NCI-H2029 (cell line): ENCODE data around the gene COQ10B.

ENCODE experiments used
- DNase-seq: peaks from one replicate; lab custom pipeline; 2025; lab: John Stamatoyannopoulos, UW

The COQ10B gene

DNA sequence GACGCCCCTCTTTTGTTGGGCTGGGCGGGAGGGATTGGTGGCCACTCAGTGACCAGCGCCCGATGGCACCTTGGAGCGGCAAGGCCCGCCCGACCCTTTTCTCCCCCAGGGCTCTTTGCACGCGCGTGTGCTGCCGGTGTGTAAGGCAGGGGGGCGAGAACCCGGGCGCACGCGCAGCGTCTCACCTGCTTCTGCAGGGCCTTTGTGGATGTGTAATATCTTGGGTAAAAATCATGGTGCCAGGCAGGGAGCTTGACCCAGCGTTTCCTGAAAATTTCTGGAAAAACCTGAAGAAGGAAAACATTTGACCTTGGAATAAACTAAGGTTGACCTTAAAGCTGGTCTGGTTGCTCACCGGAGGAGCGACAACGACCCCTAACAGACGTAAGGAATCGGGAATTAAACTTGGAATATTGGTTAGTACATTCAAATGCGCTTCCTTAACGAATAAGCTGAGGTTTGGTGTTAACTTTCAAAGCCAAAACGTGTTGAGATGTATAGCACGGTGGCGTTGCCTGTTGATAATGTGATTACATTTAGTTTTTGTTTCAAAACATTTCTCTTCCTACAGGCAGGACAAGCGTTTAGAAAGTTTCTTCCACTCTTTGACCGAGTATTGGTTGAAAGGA lies 47.3 kb downstream of the COQ10B start:
- DNase-seq, result no peak

GRCh38 chr2:197502201-197502600 lies 48.8 kb downstream of the COQ10B start:
- no peak for DNase-seq

GRCh38 chr2:197502685-197503084 lies 49.3 kb downstream of the COQ10B start:
- no peak for DNase-seq

- no peak for DNase-seq
Measured at GRCh38 chr2:197504000-197504399, 50.6 kb downstream of the COQ10B start.

DNA sequence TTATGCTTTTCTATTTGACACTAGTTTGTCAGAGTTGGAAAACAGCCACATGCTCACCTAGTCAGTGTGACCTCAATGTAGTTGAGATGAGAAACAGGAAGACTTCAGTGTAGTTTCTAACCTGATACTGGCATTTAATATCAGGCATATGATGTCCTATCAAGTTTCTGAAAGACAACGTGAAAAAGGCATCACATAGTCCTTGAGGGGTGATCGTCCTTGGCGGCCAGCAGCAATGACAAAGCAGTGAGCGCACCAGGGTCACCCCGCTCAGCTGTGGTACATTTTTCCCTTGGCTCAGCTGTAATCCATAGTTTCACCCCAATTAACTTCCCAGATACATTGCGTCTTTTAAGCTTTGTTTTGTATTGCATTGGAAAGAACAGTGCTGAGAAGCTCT lies 51.2 kb downstream of the COQ10B start:
- DNase-seq, result no peak

- no peak for DNase-seq
Measured at GRCh38 chr2:197506658-197507057, 53.3 kb downstream of the COQ10B start.

DNA sequence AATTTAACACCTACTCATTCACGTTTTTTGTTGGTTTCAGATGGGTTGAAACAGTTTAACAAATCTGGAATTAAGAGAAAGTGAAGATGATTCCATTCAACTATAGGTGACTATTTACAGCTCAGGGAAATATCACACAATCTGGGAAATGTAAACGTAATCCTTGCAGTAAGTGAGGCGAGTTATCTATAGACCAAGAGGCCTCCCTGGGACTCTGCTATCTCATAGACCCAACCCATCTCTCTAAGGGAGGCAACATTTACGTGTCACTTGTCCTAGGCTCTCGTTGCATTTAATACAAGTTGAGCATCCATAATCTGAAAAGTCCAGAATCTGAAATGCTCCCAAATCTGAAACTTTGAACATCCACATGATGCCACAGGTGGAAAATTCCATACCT lies 60.6 kb downstream of the COQ10B start:
- no peak for DNase-seq

DNA sequence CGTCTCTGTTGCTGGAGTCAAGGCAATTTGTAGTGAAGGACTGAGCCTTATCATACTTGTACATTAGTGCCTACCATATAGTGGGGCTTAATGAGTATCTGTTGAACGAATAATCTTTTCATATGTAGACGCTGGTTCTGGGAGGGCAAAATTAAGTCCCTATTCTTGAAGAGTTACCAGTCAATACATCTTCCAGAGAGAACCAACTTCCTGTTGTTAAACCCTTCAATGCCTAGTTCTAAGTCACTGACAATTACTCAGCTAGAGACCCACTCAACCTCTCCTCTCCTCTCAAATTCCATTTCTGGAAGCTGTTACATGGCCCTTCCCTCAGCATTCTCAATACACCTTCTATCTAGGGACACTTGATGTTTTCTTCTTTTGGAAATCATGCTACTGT lies 61.4 kb downstream of the COQ10B start:
- DNase-seq, result peak; percentile 18

DNA sequence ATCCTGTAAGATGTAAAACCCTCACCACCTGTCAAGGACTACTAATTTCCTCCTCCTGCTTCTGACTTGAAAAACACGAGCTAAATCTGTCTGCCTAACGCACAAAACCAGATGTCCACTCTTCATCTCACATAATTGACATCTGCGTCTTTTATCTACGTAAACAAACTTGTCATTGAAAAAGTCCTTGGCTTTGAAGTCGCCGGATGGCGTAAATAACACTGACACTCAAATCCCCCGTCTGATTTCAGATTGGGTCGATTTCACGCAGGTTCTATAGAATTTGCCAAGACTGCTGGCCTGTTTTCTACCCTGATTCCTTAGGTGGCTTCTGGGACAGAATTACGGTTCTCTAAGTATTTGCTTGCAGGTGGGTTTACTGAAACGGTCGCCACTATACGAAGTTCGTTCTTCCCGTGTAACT lies 62.0 kb downstream of the COQ10B start:
- peak; percentile 35 for DNase-seq

- peak; percentile 90 for DNase-seq
Measured at GRCh38 chr2:197515739-197516392, 62.5 kb downstream of the COQ10B start, which contains the start of gene MOB4. MOB4 (plus strand) TSS chr2:197516066; CDS start chr2:197516087, 21 bp downstream.

DNA sequence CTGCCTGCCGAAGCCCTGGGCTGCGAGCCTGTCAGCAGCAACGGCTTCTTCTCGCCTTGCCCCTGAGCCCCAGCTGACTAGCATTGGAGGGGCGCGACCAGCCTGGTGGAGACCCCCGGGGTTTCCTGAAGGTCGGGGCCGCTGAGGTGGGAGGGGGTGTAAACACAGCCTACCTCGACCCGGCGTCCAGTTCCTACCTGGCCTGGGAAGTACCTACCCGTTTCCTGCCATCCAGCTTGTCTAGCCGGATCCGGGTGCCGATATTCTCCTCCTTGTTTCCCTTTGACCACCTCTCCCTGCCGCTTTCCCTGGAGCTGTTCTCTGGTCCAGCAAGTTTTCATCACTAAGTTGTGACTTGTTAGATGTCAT lies 63.0 kb downstream of the COQ10B start:
- peak; percentile 9 for DNase-seq

DNA sequence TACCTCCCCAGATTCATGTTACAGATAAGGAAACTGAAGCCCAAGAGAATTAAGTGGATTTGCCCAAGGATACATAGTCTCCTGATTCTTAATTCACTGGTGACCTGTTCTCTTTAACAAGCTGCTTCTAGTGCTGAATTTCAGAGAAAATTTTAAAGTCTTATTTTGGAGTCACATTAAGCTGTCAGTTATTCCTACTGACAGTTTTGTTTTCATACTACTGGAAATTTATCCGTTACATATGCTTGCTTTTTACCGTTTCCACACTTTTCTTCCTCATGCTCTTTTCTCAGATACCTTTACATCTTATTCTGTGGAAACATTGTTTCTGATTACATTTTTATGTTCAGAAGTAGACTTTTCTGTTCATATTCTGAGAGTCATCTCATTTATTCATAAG lies 63.8 kb downstream of the COQ10B start:
- no peak for DNase-seq
